ENCODE results near the gene CNEP1R1. TPM values are rescaled to one million over a fixed set of nuclear protein-coding genes. Genes with fewer than 3 reads are reported as not detected.

Gene CNEP1R1
- polyA plus RNA-seq, 1 donor from 2014 or later = 44.2 TPM

DNA sequence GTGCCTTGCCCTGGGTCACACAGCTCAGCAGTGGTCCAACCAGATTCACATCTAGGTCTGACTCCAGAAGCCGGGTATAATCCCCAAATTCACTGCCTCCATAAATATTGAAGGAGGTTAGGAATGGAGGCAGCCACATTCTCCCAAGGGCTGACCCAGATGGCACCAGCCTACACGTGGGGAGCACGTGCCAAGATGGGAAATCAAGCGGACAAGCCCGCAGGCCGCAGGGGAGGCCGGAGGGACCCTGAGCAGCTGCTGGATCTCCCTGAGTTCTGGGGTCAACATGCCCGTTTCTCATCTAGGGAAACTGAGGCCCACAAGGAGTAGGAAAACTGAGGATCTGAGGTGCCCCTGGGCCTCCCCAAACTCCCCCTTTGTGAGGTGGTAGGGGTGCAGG lies 32.2 kb upstream of the CNEP1R1 start:
- no peak overlapping the region for H2AFZ ChIP-seq (ENCODE audit: low read depth, low read length)
- H3K9me2 ChIP-seq (ENCODE audit: insufficient read depth, low read length) = no peaks in the 10 kb centered on the region
- no peaks in the 10 kb centered on the region for H3K79me2 ChIP-seq (replicated peaks; ENCODE audit: insufficient read depth, low read length)
- H3K4me3 ChIP-seq (ENCODE audit: low read length) = no peak overlapping the region
- H3K4me2 ChIP-seq (ENCODE audit: low read length) = no peak overlapping the region
- H3K36me3 ChIP-seq (ENCODE audit: insufficient read depth, low read length) = no peaks in the 10 kb centered on the region
- no peak overlapping the region for H3K9ac ChIP-seq (ENCODE audit: low read length)
- H3K27me3 ChIP-seq (ENCODE audit: insufficient read depth, low read depth, low read length) = no peaks in the 10 kb centered on the region
- TF ChIP-seq POLR2AphosphoS5 (IDR thresholded peaks at IDR 0.05) (no peak), EP300 (conservative IDR thresholded peaks at IDR 0.05; ENCODE audit: poor library complexity, severe bottlenecking) (no peak)
- no peaks in the 10 kb centered on the region for H3F3A ChIP-seq (ENCODE audit: insufficient read depth, low read length, poor library complexity, severe bottlenecking)
- H3K27ac ChIP-seq (ENCODE audit: low read length) = no peak overlapping the region
- H4K20me1 ChIP-seq (ENCODE audit: insufficient read depth) = no peaks in the 10 kb centered on the region
- no peaks in the 10 kb centered on the region for H3K9me3 ChIP-seq (ENCODE audit: low read length)

DNA sequence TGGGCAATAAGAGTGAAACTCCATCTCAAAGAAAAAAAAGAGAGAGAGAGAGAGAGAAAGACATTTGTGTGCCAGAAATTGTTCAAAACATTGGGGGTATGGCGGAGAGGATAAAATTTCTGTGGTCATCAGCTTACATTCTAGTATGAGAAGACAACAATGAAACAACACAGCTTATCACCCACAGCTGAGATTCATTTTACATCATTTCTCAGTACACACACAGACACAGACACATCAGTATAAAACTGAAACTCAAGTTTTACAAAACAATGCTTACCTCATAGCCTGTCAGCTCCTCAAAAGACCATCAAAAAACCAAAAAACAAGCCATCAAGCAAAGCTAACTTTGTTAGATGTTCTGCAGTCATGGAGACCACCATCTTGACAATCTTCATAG lies 31.4 kb upstream of the CNEP1R1 start:
- Histone ChIP-seq H3K9ac (ENCODE audit: low read length) (no peak overlapping the region), H2AFZ (ENCODE audit: low read depth, low read length) (no peak overlapping the region), H3K27me3 (ENCODE audit: insufficient read depth, low read depth, low read length) (no peaks in the 10 kb centered on the region), H4K20me1 (ENCODE audit: insufficient read depth) (no peaks in the 10 kb centered on the region), H3K4me3 (ENCODE audit: low read length) (no peak overlapping the region), H3K4me2 (ENCODE audit: low read length) (no peak overlapping the region), H3K36me3 (ENCODE audit: insufficient read depth, low read length) (no peaks in the 10 kb centered on the region), H3F3A (ENCODE audit: insufficient read depth, low read length, poor library complexity, severe bottlenecking) (no peaks in the 10 kb centered on the region), H3K9me3 (ENCODE audit: low read length) (no peaks in the 10 kb centered on the region), H3K9me2 (ENCODE audit: insufficient read depth, low read length) (no peaks in the 10 kb centered on the region), H3K27ac (ENCODE audit: low read length) (no peak overlapping the region), H3K79me2 (replicated peaks; ENCODE audit: insufficient read depth, low read length) (no peaks in the 10 kb centered on the region)
- TF ChIP-seq MXI1 (conservative IDR thresholded peaks at IDR 0.05; ENCODE audit: poor library complexity, severe bottlenecking) (no peak), SMC3 (conservative IDR thresholded peaks at IDR 0.05; ENCODE audit: poor library complexity) (no peak), EZH2 (IDR thresholded peaks at IDR 0.05; ENCODE audit: borderline replicate concordance, insufficient read depth, low read length, poor library complexity, severe bottlenecking) (no peak), REST (IDR thresholded peaks at IDR 0.05; ENCODE audit: borderline replicate concordance) (no peak), TAF1 (IDR thresholded peaks at IDR 0.05; ENCODE audit: low read depth) (no peak), RAD21 (conservative IDR thresholded peaks at IDR 0.05) (no peak), EP300 (conservative IDR thresholded peaks at IDR 0.05; ENCODE audit: poor library complexity, severe bottlenecking) (no peak), POLR2AphosphoS5 (IDR thresholded peaks at IDR 0.05) (no peak)
- TF ChIP-seq, protein P1, sequence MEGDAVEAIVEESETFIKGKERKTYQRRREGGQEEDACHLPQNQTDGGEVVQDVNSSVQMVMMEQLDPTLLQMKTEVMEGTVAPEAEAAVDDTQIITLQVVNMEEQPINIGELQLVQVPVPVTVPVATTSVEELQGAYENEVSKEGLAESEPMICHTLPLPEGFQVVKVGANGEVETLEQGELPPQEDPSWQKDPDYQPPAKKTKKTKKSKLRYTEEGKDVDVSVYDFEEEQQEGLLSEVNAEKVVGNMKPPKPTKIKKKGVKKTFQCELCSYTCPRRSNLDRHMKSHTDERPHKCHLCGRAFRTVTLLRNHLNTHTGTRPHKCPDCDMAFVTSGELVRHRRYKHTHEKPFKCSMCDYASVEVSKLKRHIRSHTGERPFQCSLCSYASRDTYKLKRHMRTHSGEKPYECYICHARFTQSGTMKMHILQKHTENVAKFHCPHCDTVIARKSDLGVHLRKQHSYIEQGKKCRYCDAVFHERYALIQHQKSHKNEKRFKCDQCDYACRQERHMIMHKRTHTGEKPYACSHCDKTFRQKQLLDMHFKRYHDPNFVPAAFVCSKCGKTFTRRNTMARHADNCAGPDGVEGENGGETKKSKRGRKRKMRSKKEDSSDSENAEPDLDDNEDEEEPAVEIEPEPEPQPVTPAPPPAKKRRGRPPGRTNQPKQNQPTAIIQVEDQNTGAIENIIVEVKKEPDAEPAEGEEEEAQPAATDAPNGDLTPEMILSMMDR (IDR thresholded peaks at IDR 0.05; ENCODE audit: poor library complexity, severe bottlenecking) = no peak

GRCh38 chr16:49994006-49994405 lies 31.0 kb upstream of the CNEP1R1 start:
- Histone ChIP-seq H3K9me2 (ENCODE audit: insufficient read depth, low read length) (no peaks in the 10 kb centered on the region), H3K9ac (ENCODE audit: low read length) (no peak overlapping the region), H2AFZ (ENCODE audit: low read depth, low read length) (no peak overlapping the region), H3F3A (ENCODE audit: insufficient read depth, low read length, poor library complexity, severe bottlenecking) (no peaks in the 10 kb centered on the region), H3K27ac (ENCODE audit: low read length) (no peak overlapping the region), H3K79me2 (replicated peaks; ENCODE audit: insufficient read depth, low read length) (no peaks in the 10 kb centered on the region), H3K27me3 (ENCODE audit: insufficient read depth, low read depth, low read length) (no peaks in the 10 kb centered on the region), H3K4me3 (ENCODE audit: low read length) (no peak overlapping the region), H3K9me3 (ENCODE audit: low read length) (no peaks in the 10 kb centered on the region), H4K20me1 (ENCODE audit: insufficient read depth) (no peaks in the 10 kb centered on the region), H3K36me3 (ENCODE audit: insufficient read depth, low read length) (no peaks in the 10 kb centered on the region), H3K4me2 (ENCODE audit: low read length) (no peak overlapping the region)
- no peak for TF ChIP-seq EP300 (conservative IDR thresholded peaks at IDR 0.05; ENCODE audit: poor library complexity, severe bottlenecking)
- TF ChIP-seq POLR2AphosphoS5 (IDR thresholded peaks at IDR 0.05) = no peak
- no peak for TF ChIP-seq RAD21 (conservative IDR thresholded peaks at IDR 0.05)
- TF ChIP-seq TAF1 (IDR thresholded peaks at IDR 0.05; ENCODE audit: low read depth) = no peak

All from neural cell (in vitro differentiated cells).